SK-N-SH (cell line): Measurements from ENCODE around the gene PER1. TPM values are rescaled to one million over a fixed set of nuclear protein-coding genes. Genes with fewer than 3 reads are reported as not detected.

Experiments used
- CTCF ChIA-PET: fragments of 300-600, 350-600 bp; formaldehyde crosslinking; extraction: SDS; loops from one replicate; lab custom pipeline; 2021; lab: Yijun Ruan, JAX
- POLR2A ChIA-PET: fragments of 350-600 bp; sonication (Branson Sonifier 250); formaldehyde crosslinking; extraction: SDS; loops from one replicate; lab custom pipeline; 2020; ENCODE audit warnings: antibody characterized with exemption, inconsistent platforms; lab: Yijun Ruan, JAX
- DNase-seq: peaks from one replicate; pipeline ENCODE4 v3.0.0; 2012
- H2AFZ ChIP-seq: fragments of 200-600 bp; sonication (generic); 2 replicates; pipeline ENCODE4 v1.8.1; 2016; ENCODE audit warnings: antibody characterized with exemption, mild to moderate bottlenecking, low read depth
- H3F3A ChIP-seq: fragments of 200-600 bp; sonication (generic); replicated peaks from 2 replicates; pipeline ENCODE3; 2016; ENCODE audit warnings: antibody characterized with exemption, mild to moderate bottlenecking; ENCODE audit not compliant: insufficient read depth
- H3K27ac ChIP-seq, 2 experiments: fragments of 200-500 bp in 1 of 2; fragments of 200-600 bp in 1 of 2; sonication (Bioruptor generic) in 1 of 2; sonication (generic), shearing (Covaris generic) in 1 of 2; 2 replicates each; pipeline versions ENCODE4 v1.5.1 to v1.6.1; 2014 to 2016; ENCODE audit warnings: low read depth in 2 of 2, inconsistent platforms in 1 of 2, low read length in 1 of 2, mild to moderate bottlenecking in 1 of 2, mixed read lengths in 1 of 2
- H3K27me3 ChIP-seq: fragments of 200-600 bp; sonication (generic), shearing (Covaris generic); 2 replicates; pipeline ENCODE4 v1.6.1; 2016; ENCODE audit warnings: mixed run types; ENCODE audit not compliant: insufficient read depth
- H3K36me3 ChIP-seq, 2 experiments: fragments of 200-500 bp in 1 of 2; fragments of 200-600 bp in 1 of 2; sonication (Bioruptor generic) in 1 of 2; sonication (generic) in 1 of 2; replicated peaks in 1 of 2; 2 replicates each; pipeline versions ENCODE3 to v1.5.1; 2014 to 2016; ENCODE audit warnings: low read length in 1 of 2, mild to moderate bottlenecking in 1 of 2; ENCODE audit not compliant: insufficient read depth in 2 of 2, control insufficient read depth in 1 of 2
- H3K4me1 ChIP-seq, 2 experiments: fragments of 200-500 bp in 1 of 2; fragments of 200-600 bp in 1 of 2; sonication (Bioruptor generic) in 1 of 2; sonication (generic), shearing (Covaris generic) in 1 of 2; 2 replicates each; pipeline versions ENCODE4 v1.5.1 to v1.6.1; 2014 to 2016; ENCODE audit warnings: low read depth in 1 of 2, low read length in 1 of 2, mixed run types in 1 of 2; ENCODE audit not compliant: insufficient read depth in 2 of 2, control insufficient read depth in 1 of 2
- H3K4me2 ChIP-seq: fragments of 200-600 bp; sonication (generic), shearing (Covaris generic); 2 replicates; pipeline ENCODE4 v1.6.1; 2017; ENCODE audit warnings: mixed run types
- H3K4me3 ChIP-seq, 2 experiments: fragments of 200-500 bp in 1 of 2; fragments of 200-600 bp in 1 of 2; sonication (Bioruptor generic) in 1 of 2; sonication (generic), shearing (Covaris generic) in 1 of 2; 2 replicates each; pipeline versions ENCODE4 v1.5.1 to v1.8.1; 2014 to 2016; ENCODE audit warnings: low read depth in 2 of 2, inconsistent platforms in 1 of 2, low read length in 1 of 2, mild to moderate bottlenecking in 1 of 2, mixed read lengths in 1 of 2, moderate library complexity in 1 of 2
- H3K79me2 ChIP-seq: fragments of 200-600 bp; sonication (generic); 2 replicates; pipeline ENCODE4 v1.8.1; 2017; ENCODE audit warnings: mild to moderate bottlenecking; ENCODE audit not compliant: insufficient read depth
- H3K9ac ChIP-seq: fragments of 200-600 bp; sonication (generic); 2 replicates; pipeline ENCODE4 v1.6.1; 2017; ENCODE audit warnings: mixed run types
- H3K9me2 ChIP-seq: fragments of 200-600 bp; sonication (generic); 2 replicates; pipeline ENCODE4 v1.6.1; 2017; ENCODE audit warnings: mixed run types
- H3K9me3 ChIP-seq: fragments of 200-600 bp; sonication (generic); 2 replicates; pipeline ENCODE4 v1.6.1; 2017; ENCODE audit warnings: mixed run types, mild to moderate bottlenecking, moderate library complexity
- H4K20me1 ChIP-seq: fragments of 200-600 bp; sonication (generic); 2 replicates; pipeline ENCODE4 v1.6.1; 2017; ENCODE audit warnings: mild to moderate bottlenecking, mixed run types; ENCODE audit not compliant: insufficient read depth
- ELF1 ChIP-seq: IDR thresholded peaks from 2 replicates; pipeline ENCODE4 v1.4.0; 2012
- EP300 ChIP-seq, 2 experiments: IDR thresholded peaks; 2 replicates each; pipeline versions ENCODE4 v1.4.0 to v1.6.1; 2012; ENCODE audit warnings: borderline replicate concordance in 1 of 2, low read depth in 1 of 2, low read length in 1 of 2
- EZH2phosphoT487 ChIP-seq: fragments of 200-600 bp; sonication (generic); IDR thresholded peaks from 2 replicates; pipeline ENCODE4 v1.6.1; 2017; ENCODE audit warnings: low read depth, mixed run types, mild to moderate bottlenecking, antibody characterized with exemption, moderate library complexity, borderline replicate concordance
- FOSL2 ChIP-seq: IDR thresholded peaks from 2 replicates; pipeline ENCODE4 v1.4.0; 2012; ENCODE audit warnings: low read depth, mild to moderate bottlenecking, moderate library complexity, borderline replicate concordance
- FOXM1 ChIP-seq: IDR thresholded peaks from 2 replicates; pipeline ENCODE4 v1.4.0; 2012; ENCODE audit warnings: low read depth, mild to moderate bottlenecking
- IRF3 ChIP-seq: fragments of 150-350 bp; IDR thresholded peaks from 2 replicates; pipeline ENCODE4 v1.6.1; 2016; ENCODE audit warnings: mild to moderate bottlenecking, low read depth, low read length
- NFIC ChIP-seq: IDR thresholded peaks from 2 replicates; pipeline ENCODE4 v1.4.0; 2012; ENCODE audit warnings: borderline replicate concordance
- NRF1 ChIP-seq: IDR thresholded peaks from 2 replicates; pipeline ENCODE4 v1.6.1; 2012; ENCODE audit warnings: low read depth, mild to moderate bottlenecking, low read length
- PBX3 ChIP-seq: IDR thresholded peaks from 2 replicates; pipeline ENCODE4; 2012
- POLR2AphosphoS5 ChIP-seq: IDR thresholded peaks from 2 replicates; pipeline ENCODE4 v1.6.1; 2012; ENCODE audit warnings: low read depth, low read length
- RAD21 ChIP-seq: IDR thresholded peaks from 2 replicates; pipeline ENCODE4 v1.6.1; 2012; ENCODE audit warnings: mild to moderate bottlenecking, low read length
- RCOR1 ChIP-seq: fragments of 150-350 bp; IDR thresholded peaks from 2 replicates; pipeline ENCODE4 v1.6.1; 2017; ENCODE audit warnings: antibody characterized with exemption, low read length
- RXRA ChIP-seq: IDR thresholded peaks from 2 replicates; pipeline ENCODE4 v1.4.0; 2012; ENCODE audit warnings: low read depth, mild to moderate bottlenecking, borderline replicate concordance
- TAF1 ChIP-seq: IDR thresholded peaks from 2 replicates; pipeline ENCODE4 v1.6.1; 2012; ENCODE audit warnings: low read depth, mild to moderate bottlenecking, low read length, moderate library complexity, borderline replicate concordance
- TCF12 ChIP-seq: IDR thresholded peaks from 2 replicates; pipeline ENCODE4 v1.4.0; 2012
- TEAD4 ChIP-seq: IDR thresholded peaks from 2 replicates; pipeline ENCODE4 v1.4.0; 2012; ENCODE audit warnings: mild to moderate bottlenecking, borderline replicate concordance; ENCODE audit not compliant: insufficient read depth
- USF2 ChIP-seq: fragments of 150-350 bp; IDR thresholded peaks from 2 replicates; pipeline ENCODE4 v1.6.1; 2017; ENCODE audit warnings: antibody characterized with exemption, low read length, low read depth, borderline replicate concordance
- YY1 ChIP-seq: IDR thresholded peaks from 2 replicates; pipeline ENCODE4 v1.4.0; 2012; ENCODE audit warnings: low read depth, mild to moderate bottlenecking
- ZBTB33 ChIP-seq: IDR thresholded peaks from 2 replicates; pipeline ENCODE4 v1.4.0; 2012; ENCODE audit warnings: low read depth, borderline replicate concordance
- WGBS: methylation state at CpG from one replicate; pipeline ENCODE4 v1.1.6; 2017; ENCODE audit warnings: low lambda C conversion rate; 5-methylcytosine and 5-hydroxymethylcytosine counted together
- polyA plus RNA-seq, 3 experiments: library from polyadenylated mRNA; depleted of rRNA; stranded (reverse); fragments of >200 nt; gene quantifications; 2 replicates each; pipeline ENCODE4 v1.2.3, GENCODE V29; 2012
- TF ChIP-seq, protein P1 (sequence below): IDR thresholded peaks from 2 replicates; pipeline ENCODE4 v1.4.0; 2012; ENCODE audit warnings: low read depth

The PER1 gene
- polyA plus RNA-seq, 1 of the 3 experiments (the other 2 are of a cell fraction): 56.8 TPM

DNA sequence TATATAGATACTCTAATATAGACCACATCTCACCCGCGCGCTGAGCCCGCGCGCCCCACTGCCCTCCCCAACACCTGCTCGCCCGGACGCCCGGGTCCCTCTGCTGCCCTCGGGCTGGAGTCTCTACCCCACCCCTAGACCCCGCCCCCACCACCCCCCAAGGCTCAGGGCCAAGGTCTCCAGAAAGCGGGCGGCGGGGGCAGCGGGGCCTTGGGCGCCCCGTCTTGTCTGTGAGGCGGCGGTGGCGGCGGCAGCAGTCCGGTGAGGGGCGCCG is 30.9 kb downstream of the PER1 start:
- Histone ChIP-seq H3K9ac (no peak overlapping the region), H3K36me3 (no peaks in the 10 kb centered on the region), H3K9me3 (no peaks in the 10 kb centered on the region), H3K79me2 (no peaks in the 10 kb centered on the region), H3K27ac (no peak overlapping the region; a peak in 1 of 4 replicates), H4K20me1 (peaks cover 15% of the 10 kb centered on the region), H3F3A (peaks cover 28% of the 10 kb centered on the region)
- CTCF ChIA-PET: interaction anchor here (1.1 to 3.8 kb wide), 6 partner anchors 13 to 102 kb away, joined by 3 to 41 read pairs (median 7); no protein-coding TSS in a partner anchor
- no peak for TF ChIP-seq USF2
- TF ChIP-seq IRF3: no peak
- TF ChIP-seq NFIC: no peak
- TF ChIP-seq EZH2phosphoT487: no peak
- TF ChIP-seq RCOR1: no peak
- TF ChIP-seq ELF1: no peak
- TF ChIP-seq EP300 (IDR thresholded peaks at IDR 0.05; ENCODE audit: borderline replicate concordance in 1 of 2, low read depth in 1 of 2, low read length in 1 of 2): no peak
- no peak for TF ChIP-seq RXRA
- TF ChIP-seq, protein P1, sequence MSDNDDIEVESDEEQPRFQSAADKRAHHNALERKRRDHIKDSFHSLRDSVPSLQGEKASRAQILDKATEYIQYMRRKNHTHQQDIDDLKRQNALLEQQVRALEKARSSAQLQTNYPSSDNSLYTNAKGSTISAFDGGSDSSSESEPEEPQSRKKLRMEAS: no peak
- no peak for TF ChIP-seq RAD21
- no peak for TF ChIP-seq FOXM1
- TF ChIP-seq POLR2AphosphoS5: no peak
- TF ChIP-seq PBX3: no peak
- no peak for TF ChIP-seq TAF1
- no peak for TF ChIP-seq FOSL2
- TF ChIP-seq ZBTB33: no peak
- TF ChIP-seq TEAD4: no peak
- TF ChIP-seq TCF12: no peak
- no peak for TF ChIP-seq NRF1
- no peak for TF ChIP-seq YY1
- TF ChIP-seq, all 33 proteins: peak for 0
- Histone ChIP-seq H3K4me1 (peaks cover 0 to 41% of the 10 kb centered on the region in 2 experiments; a peak in 2 of 4 replicates), H3K4me2 (peak overlapping the region; percentile 97), H3K27me3 (peaks cover 3% of the 10 kb centered on the region; the same call in 1 of the 2 replicates), H2AFZ (peak overlapping the region; percentile 78; the same call in 1 of the 2 replicates), H3K9me2 (no peaks in the 10 kb centered on the region), H3K4me3 (peak overlapping the region; percentile 53 to 81)
- WGBS: 1% methylated on average over 11 of the region's 25 CpGs
- POLR2A ChIA-PET: no interaction called here
- no peak for DNase-seq
